Chondrocyte (in vitro differentiated cells): ENCODE results near the gene WDR46. TPM values are rescaled to one million over a fixed set of nuclear protein-coding genes. Genes with fewer than 3 reads are reported as not detected.
A peak's percentile ranks its signal among the peaks of the same experiment; 100 is the strongest.

Experiments
- DNase-seq: peaks from one replicate; pipeline ENCODE4 v3.0.0; 2021; ENCODE audit warnings: mixed read lengths, low spot score
- H3K27ac Mint-ChIP-seq: one replicate; pipeline ENCODE4 v1.8.0; 2021; ENCODE audit warnings: mild to moderate bottlenecking, moderate library complexity, mixed read lengths; ENCODE audit not compliant: unreplicated experiment
- H3K27me3 Mint-ChIP-seq: 2 replicates; pipeline ENCODE4 v1.8.0; 2021; ENCODE audit warnings: low read depth, mixed read lengths
- H3K36me3 Mint-ChIP-seq: 2 replicates; pipeline ENCODE4 v1.8.0; 2021; ENCODE audit warnings: low read depth, mixed read lengths
- H3K4me1 Mint-ChIP-seq: 2 replicates; pipeline ENCODE4 v1.8.0; 2021; ENCODE audit warnings: low read depth, mild to moderate bottlenecking, mixed read lengths
- H3K4me3 Mint-ChIP-seq: one replicate; pipeline ENCODE4 v1.8.0; 2021; ENCODE audit warnings: mild to moderate bottlenecking, moderate library complexity, mixed read lengths; ENCODE audit not compliant: unreplicated experiment
- H3K9me3 Mint-ChIP-seq: 2 replicates; pipeline ENCODE4 v1.8.0; 2021; ENCODE audit warnings: low read depth, mixed read lengths
- CTCF ChIP-seq: fragments of 200-600 bp; sonication (generic); IDR thresholded peaks from 2 replicates; pipeline ENCODE4 v1.5.0; 2021; ENCODE audit warnings: antibody characterized with exemption, mild to moderate bottlenecking, moderate library complexity
- total RNA-seq: library from RNA; stranded (reverse); gene quantifications from 3 replicates; pipeline ENCODE4 v1.2.1, GENCODE V29; 2021

Gene WDR46
- total RNA-seq, 1 donor from 2014 or later, result 48.1 TPM

DNA sequence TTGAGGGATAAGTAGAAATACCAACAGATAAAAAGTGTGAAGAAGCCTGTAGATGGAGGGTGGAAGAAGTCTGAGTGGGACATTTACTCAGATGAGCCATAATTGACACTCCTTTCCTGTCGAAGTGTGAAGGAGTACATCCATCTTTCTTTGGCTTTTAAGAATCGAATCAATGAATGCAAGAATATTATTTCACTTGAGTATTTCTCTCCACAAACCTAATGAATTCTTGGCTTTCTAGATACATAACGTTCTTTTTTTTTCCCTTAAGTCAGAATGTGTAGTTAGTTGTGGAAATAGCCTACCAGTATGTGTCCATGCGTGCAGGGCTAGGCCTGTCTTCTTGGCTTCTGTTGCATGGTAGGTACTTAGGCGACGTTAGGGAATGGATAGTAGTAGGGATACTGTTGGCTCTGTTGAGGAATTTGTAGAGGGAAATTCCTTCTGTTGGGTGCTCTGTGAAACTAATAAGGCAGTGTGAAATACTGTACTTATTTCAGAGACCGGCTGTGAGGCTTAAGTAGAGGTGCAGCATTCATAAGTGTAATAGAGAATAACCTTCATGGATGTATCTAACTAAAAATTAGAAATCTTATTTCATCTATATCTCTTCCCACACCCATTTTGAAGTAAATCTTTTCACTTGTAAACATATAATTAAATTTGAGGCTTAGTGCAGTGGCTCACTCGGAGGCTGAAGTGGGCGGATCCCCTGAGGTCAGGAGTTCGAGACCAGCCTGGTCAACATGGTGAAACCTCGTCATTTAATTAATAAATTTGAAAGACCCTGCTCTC lies 15.7 kb downstream of the WDR46 start:
- no peak for TF ChIP-seq CTCF
- Mint-ChIP-seq H3K4me3 (peak overlapping the region; percentile 94), H3K27me3 (no peaks in the 10 kb centered on the region), H3K27ac (peak overlapping the region; percentile 100), H3K9me3 (no peaks in the 10 kb centered on the region), H3K36me3 (peaks cover 25% of the 10 kb centered on the region), H3K4me1 (peaks cover 67% of the 10 kb centered on the region)
- no peak for DNase-seq

GRCh38 chr6:33272275-33273128 lies 16.5 kb downstream of the WDR46 start:
- Mint-ChIP-seq H3K4me1 (peaks cover 63% of the 10 kb centered on the region), H3K9me3 (no peaks in the 10 kb centered on the region), H3K27me3 (no peaks in the 10 kb centered on the region), H3K27ac (peak overlapping the region; percentile 100), H3K4me3 (peak overlapping the region; percentile 94), H3K36me3 (peaks cover 29% of the 10 kb centered on the region)
- TF ChIP-seq CTCF, result no peak
- DNase-seq, result no peak

- Mint-ChIP-seq H3K4me1 (peaks cover 58% of the 10 kb centered on the region), H3K27me3 (no peaks in the 10 kb centered on the region), H3K9me3 (no peaks in the 10 kb centered on the region), H3K36me3 (peaks cover 34% of the 10 kb centered on the region), H3K4me3 (peak within 1 kb of the TSS; percentile 94), H3K27ac (peak within 1 kb of the TSS; percentile 100)
- no peak for TF ChIP-seq CTCF
- DNase-seq, result no peak
Measured at GRCh38 chr6:33271468-33272274, 17.4 kb downstream of the WDR46 start, which contains the start of the genes RPS18 and VPS52. Gene RPS18, plus strand, starts transcription at chr6:33272075. Its CDS starts 45 bp downstream, at chr6:33272120. Gene VPS52, minus strand, starts transcription at chr6:33271876. Its CDS starts 201 bp downstream, at chr6:33271675.

DNA sequence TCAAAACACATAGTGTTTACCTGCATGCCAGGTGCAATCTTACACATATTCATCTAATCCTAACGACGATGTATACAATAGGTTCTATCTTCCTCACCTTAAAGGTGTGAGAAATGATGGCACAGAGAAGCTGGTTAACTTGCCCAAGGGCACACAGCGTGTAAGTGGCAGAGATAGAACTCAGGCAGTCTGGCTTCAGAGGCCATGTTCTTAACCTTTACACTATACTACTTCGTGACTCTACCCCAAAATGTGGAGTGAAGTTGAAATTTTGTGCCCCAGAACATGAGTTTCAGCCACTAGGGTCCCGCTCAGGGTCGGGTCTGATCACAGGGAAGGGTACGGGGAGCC lies 17.9 kb downstream of the WDR46 start:
- H3K27ac Mint-ChIP-seq, result peak overlapping the region; percentile 100
- TF ChIP-seq CTCF, result peak; percentile 34
- no peaks in the 10 kb centered on the region for H3K27me3 Mint-ChIP-seq
- H3K4me1 Mint-ChIP-seq, result peaks cover 52% of the 10 kb centered on the region
- DNase-seq, result no peak
- peaks cover 34% of the 10 kb centered on the region for H3K36me3 Mint-ChIP-seq
- H3K4me3 Mint-ChIP-seq, result peak overlapping the region; percentile 94
- H3K9me3 Mint-ChIP-seq, result no peaks in the 10 kb centered on the region
